ENCODE results near the gene STK31. TPM values are rescaled to one million over a fixed set of nuclear protein-coding genes. Genes with fewer than 3 reads are reported as not detected.

Gene STK31
- total and polyA plus RNA-seq, 2 donors (not counting 3 experiments of a cell fraction or from before 2014, with no cell fraction given), result 0.44 TPM; not detected in 1

Other genes starting within 250 kb of the STK31 start
- gene IGF2BP3, start 239.7 kb upstream of the STK31 start, total RNA-seq, result 111 and 117 TPM in 2 replicates
- 30.7 and 41.2 TPM in 2 replicates for gene IGF2BP3, start 239.7 kb upstream of the STK31 start, polyA plus RNA-seq
- gene TRA2A, start 178.2 kb upstream of the STK31 start, total RNA-seq, result 105 and 112 TPM in 2 replicates
- gene TRA2A, start 178.2 kb upstream of the STK31 start, polyA plus RNA-seq, result 55.1 and 85.7 TPM in 2 replicates
- gene CCDC126, start 112.8 kb upstream of the STK31 start, total RNA-seq, result 7.1 and 8.6 TPM in 2 replicates
- gene CCDC126, start 112.8 kb upstream of the STK31 start, polyA plus RNA-seq, result 4.0 and 4.9 TPM in 2 replicates
- 6.1 and 8.1 TPM in 2 replicates for gene FAM221A, start 30.0 kb upstream of the STK31 start, total RNA-seq
- gene FAM221A, start 30.0 kb upstream of the STK31 start, polyA plus RNA-seq, result 7.8 and 9.4 TPM in 2 replicates